ENCODE data around the gene PARS2. TPM values are rescaled to one million over a fixed set of nuclear protein-coding genes. Genes with fewer than 3 reads are reported as not detected.

The PARS2 gene
- total RNA-seq, 2 donors from 2014 or later = 3.9 to 4.0 TPM

- Histone ChIP-seq H3K4me1 (no peaks in the 10 kb centered on the region), H3K9me3 (no peaks in the 10 kb centered on the region), H3K27me3 (no peaks in the 10 kb centered on the region), H3K4me3 (no peak overlapping the region), H3K36me3 (no peaks in the 10 kb centered on the region), H3K27ac (no peak overlapping the region)
- no peak for TF ChIP-seq CTCF (IDR thresholded peaks at IDR 0.05)
- DNase-seq (ENCODE audit: low spot score) = no peak
These were observed 46.7 kb upstream of the PARS2 start for GRCh38 chr1:54811066-54811465.

GRCh38 chr1:54810153-54810942, 46.0 kb upstream of the PARS2 start:
- TF ChIP-seq CTCF (IDR thresholded peaks at IDR 0.05) = peak; percentile 45 to 84
- Histone ChIP-seq H3K9me3 (no peaks in the 10 kb centered on the region), H3K27ac (no peak overlapping the region), H3K36me3 (no peaks in the 10 kb centered on the region), H3K4me1 (no peaks in the 10 kb centered on the region), H3K4me3 (no peak overlapping the region), H3K27me3 (no peaks in the 10 kb centered on the region)
- peak; percentile 63 for DNase-seq (ENCODE audit: low spot score)

DNA sequence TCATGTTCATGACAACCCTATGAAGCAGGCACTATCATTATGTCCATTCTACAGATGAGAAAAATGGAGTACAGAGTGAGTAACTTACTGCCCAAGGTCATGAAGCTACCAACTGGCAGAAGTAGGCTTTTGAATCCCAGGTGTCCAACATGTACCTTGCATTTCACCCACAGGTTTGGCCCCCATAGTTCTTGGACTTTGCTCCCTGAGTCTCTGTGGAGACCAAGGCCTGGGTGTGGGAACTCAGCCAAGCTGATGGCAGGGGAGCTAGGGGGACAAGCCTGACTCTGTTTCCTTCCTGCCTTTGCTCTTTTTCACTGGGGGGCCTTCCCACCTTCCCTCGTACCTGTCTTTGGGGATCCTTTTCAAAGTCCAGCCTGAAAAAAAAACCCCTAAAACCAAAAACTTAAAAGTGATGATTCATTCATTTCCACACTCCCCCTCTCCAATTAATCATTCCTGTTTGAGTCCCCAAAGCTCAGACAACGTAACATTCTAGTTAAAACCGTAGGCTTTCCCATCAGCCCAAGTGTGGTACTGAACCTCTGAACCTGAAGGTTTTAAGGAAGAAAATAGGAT, 45.3 kb upstream of the PARS2 start:
- Histone ChIP-seq H3K9me3 (no peaks in the 10 kb centered on the region), H3K4me3 (no peak overlapping the region), H3K27me3 (no peaks in the 10 kb centered on the region), H3K4me1 (no peaks in the 10 kb centered on the region), H3K36me3 (no peaks in the 10 kb centered on the region), H3K27ac (no peak overlapping the region)
- DNase-seq (ENCODE audit: low spot score) = no peak
- no peak for TF ChIP-seq CTCF (IDR thresholded peaks at IDR 0.05)

DNA sequence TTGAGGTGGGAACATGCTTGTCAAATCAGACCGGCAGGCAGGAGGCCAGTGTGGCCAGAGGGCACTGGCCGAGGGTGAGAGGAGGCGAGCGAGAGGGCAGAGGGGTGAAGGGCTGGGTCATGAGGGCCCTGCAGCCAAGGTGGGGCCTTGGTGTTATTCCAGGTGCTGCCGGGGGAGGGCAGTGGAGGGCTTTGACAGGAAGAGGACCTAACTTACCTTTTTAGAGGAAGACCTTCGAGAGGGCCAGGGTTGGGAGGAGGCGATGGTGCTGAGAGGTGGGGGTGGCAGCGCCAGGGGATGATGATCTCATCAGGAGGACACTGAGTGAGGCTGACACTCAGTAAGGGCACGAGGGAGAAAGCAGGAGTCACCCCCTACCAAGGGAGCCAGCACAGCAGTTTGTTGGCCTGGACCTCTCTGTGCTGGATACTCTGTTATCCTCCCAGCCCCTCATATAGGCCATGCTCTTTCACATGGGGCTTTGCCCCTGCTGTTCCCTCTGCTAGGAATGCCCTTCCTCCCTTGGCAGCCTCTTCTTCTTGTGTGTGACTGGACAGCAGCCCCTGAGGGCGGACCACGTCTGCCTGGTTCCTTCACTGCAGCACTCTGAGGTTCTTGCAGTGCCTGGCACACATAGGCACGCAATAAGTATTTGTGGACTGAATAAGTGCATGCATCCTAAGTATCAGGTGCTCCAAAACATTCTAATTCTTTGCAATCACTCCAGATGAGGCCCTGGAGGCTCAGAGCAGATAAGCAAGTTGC, 44.3 kb upstream of the PARS2 start:
- no peak overlapping the region for H3K27ac ChIP-seq
- TF ChIP-seq CTCF (IDR thresholded peaks at IDR 0.05) = no peak
- H3K9me3 ChIP-seq = no peaks in the 10 kb centered on the region
- H3K27me3 ChIP-seq = no peaks in the 10 kb centered on the region
- no peak for DNase-seq (ENCODE audit: low spot score)
- no peak overlapping the region for H3K4me3 ChIP-seq
- H3K36me3 ChIP-seq = no peaks in the 10 kb centered on the region
- H3K4me1 ChIP-seq = no peaks in the 10 kb centered on the region

GRCh38 chr1:54807756-54808155, 43.4 kb upstream of the PARS2 start:
- no peaks in the 10 kb centered on the region for H3K27me3 ChIP-seq
- H3K4me3 ChIP-seq = no peak overlapping the region
- no peak overlapping the region for H3K27ac ChIP-seq
- H3K36me3 ChIP-seq = no peaks in the 10 kb centered on the region
- no peak for DNase-seq (ENCODE audit: low spot score)
- H3K4me1 ChIP-seq = no peaks in the 10 kb centered on the region
- no peaks in the 10 kb centered on the region for H3K9me3 ChIP-seq
- no peak for TF ChIP-seq CTCF (IDR thresholded peaks at IDR 0.05)
